GM20000 (cell line): Measurements from ENCODE around the gene CHDH.

Experiments
- DNase-seq: peaks from one replicate; pipeline ENCODE4 v3.0.0; 2012; ENCODE audit warnings: low spot score
- CTCF ChIP-seq: IDR thresholded peaks from 2 replicates; pipeline ENCODE4 v1.5.1; 2012; ENCODE audit warnings: mild to moderate bottlenecking, control low read depth; ENCODE audit errors: extremely low read depth, missing control alignments

CHDH gene

GRCh38 chr3:53801319-53801718 is 44.9 kb downstream of the CHDH start:
- DNase-seq, result no peak
- TF ChIP-seq CTCF, result no peak

- no peak for DNase-seq
- no peak for TF ChIP-seq CTCF
These were observed 45.9 kb downstream of the CHDH start for GRCh38 chr3:53800041-53800906.

- no peak for DNase-seq
- no peak for TF ChIP-seq CTCF
These were observed 46.8 kb downstream of the CHDH start for GRCh38 chr3:53799338-53799865.

GRCh38 chr3:53798144-53798543 is 48.1 kb downstream of the CHDH start:
- no peak for DNase-seq
- TF ChIP-seq CTCF, result no peak

- no peak for DNase-seq
- TF ChIP-seq CTCF, result no peak
These were observed 50.2 kb downstream of the CHDH start for GRCh38 chr3:53795789-53796560.

GRCh38 chr3:53795176-53795575 is 51.0 kb downstream of the CHDH start:
- TF ChIP-seq CTCF, result no peak
- no peak for DNase-seq

GRCh38 chr3:53794597-53794996 is 51.6 kb downstream of the CHDH start:
- no peak for DNase-seq
- TF ChIP-seq CTCF, result no peak
